Stimulated activated CD4-positive, alpha-beta T cell treated with anti-CD3 and anti-CD28 coated beads, Interleukin-4, amount 100 ng/mL, for 4 hours (primary cell): ENCODE data around the gene NPC1L1.

Experiments used
- DNase-seq, 2 experiments: peaks; one replicate each; pipeline ENCODE4 v3.0.0-alpha.2; 2020

The NPC1L1 gene

GRCh38 chr7:44471436-44471835, 69.7 kb downstream of the NPC1L1 start:
- no peak for DNase-seq

GRCh38 chr7:44470628-44471245, 70.4 kb downstream of the NPC1L1 start:
- DNase-seq: no peak

GRCh38 chr7:44470135-44470479, 71.0 kb downstream of the NPC1L1 start:
- no peak for DNase-seq

- DNase-seq: no peak
Observed at GRCh38 chr7:44469461-44470134, 71.5 kb downstream of the NPC1L1 start.

GRCh38 chr7:44467217-44467548, 73.9 kb downstream of the NPC1L1 start:
- DNase-seq: no peak

GRCh38 chr7:44466300-44467216, 74.6 kb downstream of the NPC1L1 start:
- DNase-seq: no peak

- DNase-seq: no peak
Observed at GRCh38 chr7:44465490-44465889, 75.6 kb downstream of the NPC1L1 start.

GRCh38 chr7:44463169-44463808, 77.8 kb downstream of the NPC1L1 start:
- DNase-seq: no peak
